Measurements from ENCODE around the gene ZNF407. TPM values are rescaled to one million over a fixed set of nuclear protein-coding genes. Genes with fewer than 3 reads are reported as not detected.

The ZNF407 gene
- total and polyA plus RNA-seq, 7 donors = 2.4 to 10.2 (median 7.9) TPM

DNA sequence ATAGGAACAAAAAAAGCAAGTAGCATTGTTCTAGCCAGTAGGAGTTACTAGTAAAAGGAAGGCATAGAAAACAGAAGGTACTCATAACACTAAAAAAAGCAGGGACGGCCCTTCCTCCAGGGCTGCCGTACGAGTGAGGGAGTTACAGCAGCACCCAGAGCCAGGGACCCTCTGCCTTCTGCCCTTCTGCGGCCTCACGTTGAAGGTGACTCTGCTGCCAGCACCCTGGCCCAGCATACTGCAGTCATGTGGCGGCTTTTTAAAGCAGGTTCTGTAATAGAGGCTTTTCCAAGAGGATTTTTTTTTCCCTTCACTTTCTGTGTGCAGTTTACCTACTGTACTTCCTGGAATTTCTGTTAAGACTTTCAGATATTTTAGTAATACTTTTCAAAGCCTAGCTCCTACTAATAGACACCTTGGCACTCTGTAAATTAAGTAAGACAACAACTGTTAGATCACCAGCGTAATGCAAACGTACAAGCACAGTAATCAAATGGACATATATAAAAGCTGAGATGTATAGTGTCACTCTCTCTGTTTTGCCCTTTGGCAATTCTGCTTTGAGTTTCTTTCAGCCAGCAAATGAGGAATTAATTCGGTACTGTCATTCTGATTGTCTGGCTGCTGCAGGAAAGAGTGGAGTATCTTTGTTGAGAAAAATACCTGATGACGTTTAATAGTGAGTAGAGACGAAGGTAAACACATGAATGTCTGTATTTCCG, 449.7 kb downstream of the ZNF407 start:
- DNase-seq (no peak), ATAC-seq (no peak)
- Histone ChIP-seq H3K27ac (no peak overlapping the region), H3K27me3 (ENCODE audit: insufficient read depth in 3 of 3, low read length in 2 of 3) (no peaks in the 10 kb centered on the region), H3K4me1 (no peaks in the 10 kb centered on the region), H3K36me3 (ENCODE audit: insufficient read depth in 1 of 2, low read depth in 1 of 2) (no peaks in the 10 kb centered on the region), H3K4me3 (no peak overlapping the region), H3K9me3 (no peaks in the 10 kb centered on the region)
- intact Hi-C loops (cut with DNase I) = no loop called here
- TF ChIP-seq, protein P1, sequence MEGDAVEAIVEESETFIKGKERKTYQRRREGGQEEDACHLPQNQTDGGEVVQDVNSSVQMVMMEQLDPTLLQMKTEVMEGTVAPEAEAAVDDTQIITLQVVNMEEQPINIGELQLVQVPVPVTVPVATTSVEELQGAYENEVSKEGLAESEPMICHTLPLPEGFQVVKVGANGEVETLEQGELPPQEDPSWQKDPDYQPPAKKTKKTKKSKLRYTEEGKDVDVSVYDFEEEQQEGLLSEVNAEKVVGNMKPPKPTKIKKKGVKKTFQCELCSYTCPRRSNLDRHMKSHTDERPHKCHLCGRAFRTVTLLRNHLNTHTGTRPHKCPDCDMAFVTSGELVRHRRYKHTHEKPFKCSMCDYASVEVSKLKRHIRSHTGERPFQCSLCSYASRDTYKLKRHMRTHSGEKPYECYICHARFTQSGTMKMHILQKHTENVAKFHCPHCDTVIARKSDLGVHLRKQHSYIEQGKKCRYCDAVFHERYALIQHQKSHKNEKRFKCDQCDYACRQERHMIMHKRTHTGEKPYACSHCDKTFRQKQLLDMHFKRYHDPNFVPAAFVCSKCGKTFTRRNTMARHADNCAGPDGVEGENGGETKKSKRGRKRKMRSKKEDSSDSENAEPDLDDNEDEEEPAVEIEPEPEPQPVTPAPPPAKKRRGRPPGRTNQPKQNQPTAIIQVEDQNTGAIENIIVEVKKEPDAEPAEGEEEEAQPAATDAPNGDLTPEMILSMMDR (IDR thresholded peaks at IDR 0.05) = no peak
- WGBS, 3 donors = 79 to 86% (median 83%) methylated on average over 12 of the region's 12 CpGs

DNA sequence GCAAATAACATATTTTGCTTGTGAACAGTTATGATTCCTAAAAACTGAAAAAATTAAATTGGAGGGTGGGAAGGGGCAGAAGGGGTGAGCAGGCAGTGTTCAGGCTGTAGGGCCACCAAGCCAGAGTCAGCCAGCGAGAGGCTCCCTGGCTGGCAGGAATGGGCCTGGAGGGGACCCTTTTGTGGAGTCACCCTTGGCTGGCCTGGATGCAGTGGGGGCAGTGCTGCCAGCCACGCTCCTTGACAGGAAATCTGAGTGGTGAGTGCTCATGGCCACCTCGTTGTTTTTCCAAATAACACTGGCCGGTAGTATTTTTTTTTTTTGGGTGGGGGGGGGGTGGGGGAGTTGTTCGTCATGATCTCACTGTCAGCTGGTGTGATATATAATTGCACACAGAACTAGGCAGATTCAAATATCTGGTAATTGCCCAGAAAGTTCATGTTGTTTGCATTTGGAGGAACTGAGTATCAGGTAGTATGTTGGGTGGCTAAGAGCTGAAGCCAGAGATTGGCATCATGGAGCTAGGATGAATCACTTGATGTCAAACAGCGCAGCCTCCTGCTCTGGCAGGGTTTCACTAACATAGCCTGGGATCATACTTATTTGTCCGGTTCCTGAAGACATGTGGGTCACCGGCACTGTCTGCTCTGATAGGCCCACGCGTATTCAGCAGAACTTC, 451.2 kb downstream of the ZNF407 start:
- TF ChIP-seq, protein P1 (IDR thresholded peaks at IDR 0.05) = no peak
- Histone ChIP-seq H3K27ac (no peak overlapping the region), H3K27me3 (ENCODE audit: insufficient read depth in 3 of 3, low read length in 2 of 3) (no peaks in the 10 kb centered on the region), H3K4me3 (no peak overlapping the region), H3K9me3 (no peaks in the 10 kb centered on the region), H3K36me3 (ENCODE audit: insufficient read depth in 1 of 2, low read depth in 1 of 2) (no peaks in the 10 kb centered on the region), H3K4me1 (no peaks in the 10 kb centered on the region)
- no peak for DNase-seq
- 80 to 90% (median 86%) methylated on average over 10 of the region's 10 CpGs for WGBS, 3 donors
- ATAC-seq = no peak
- intact Hi-C loops (cut with DNase I) = no loop called here

DNA sequence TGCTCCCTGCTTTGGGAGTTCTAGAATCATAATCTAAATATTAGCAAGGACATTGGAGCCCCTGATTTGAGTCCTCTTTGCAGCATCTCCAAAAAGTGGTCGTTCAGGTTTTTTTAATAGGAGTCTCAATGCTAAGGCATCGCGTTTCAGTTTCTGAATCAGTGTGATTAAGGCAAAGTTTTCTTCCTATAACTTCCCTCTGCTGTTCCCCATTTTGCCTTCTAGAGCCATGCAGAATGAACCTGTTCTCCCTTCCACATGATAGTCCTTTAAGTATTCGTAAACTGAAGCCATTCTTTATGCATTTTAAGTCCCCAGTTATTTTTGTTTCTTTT, 451.8 kb downstream of the ZNF407 start:
- no peaks in the 10 kb centered on the region for H3K9me3 ChIP-seq
- intact Hi-C loops (cut with DNase I) = no loop called here
- no peak overlapping the region for H3K27ac ChIP-seq
- TF ChIP-seq, protein P1 (IDR thresholded peaks at IDR 0.05) = no peak
- DNase-seq (no peak), ATAC-seq (no peak)
- H3K27me3 ChIP-seq (ENCODE audit: insufficient read depth in 3 of 3, low read length in 2 of 3) = no peaks in the 10 kb centered on the region
- no peak overlapping the region for H3K4me3 ChIP-seq
- no peaks in the 10 kb centered on the region for H3K4me1 ChIP-seq
- no peaks in the 10 kb centered on the region for H3K36me3 ChIP-seq (ENCODE audit: insufficient read depth in 1 of 2, low read depth in 1 of 2)
- 79 to 89% (median 82%) methylated on average over 4 of the region's 4 CpGs for WGBS, 3 donors

DNA sequence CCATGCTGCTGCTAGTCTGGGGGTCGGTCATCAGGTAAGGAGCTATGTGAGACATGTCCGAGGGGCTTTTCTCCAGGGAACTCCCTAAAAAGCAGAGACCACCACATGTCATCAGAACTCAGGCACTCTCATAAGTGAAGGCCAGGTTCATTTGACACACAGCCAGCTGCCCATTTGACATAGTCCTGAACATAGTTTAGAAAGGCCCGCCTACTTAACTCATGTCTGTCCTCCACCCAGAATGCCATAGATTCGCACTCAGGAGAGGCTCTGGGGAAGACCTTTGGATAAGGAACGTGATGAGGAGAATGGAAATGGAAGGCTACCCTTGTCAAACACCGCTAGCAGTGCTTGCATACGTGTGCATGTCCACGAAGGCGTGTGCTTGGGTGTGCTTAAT, 454.1 kb downstream of the ZNF407 start:
- Histone ChIP-seq H3K4me3 (no peak overlapping the region), H3K4me1 (no peaks in the 10 kb centered on the region), H3K27me3 (ENCODE audit: insufficient read depth in 3 of 3, low read length in 2 of 3) (no peaks in the 10 kb centered on the region), H3K36me3 (ENCODE audit: insufficient read depth in 1 of 2, low read depth in 1 of 2) (no peaks in the 10 kb centered on the region), H3K9me3 (no peaks in the 10 kb centered on the region), H3K27ac (no peak overlapping the region)
- 96 to 99% (median 97%) methylated on average over 9 of the region's 9 CpGs for WGBS, 3 donors
- DNase-seq (no peak), ATAC-seq (no peak)
- TF ChIP-seq, protein P1 (IDR thresholded peaks at IDR 0.05) = no peak
- intact Hi-C loops (cut with DNase I) = no loop called here

Data from psoas muscle (tissue), 8 donors.